Panc1 (cell line): ENCODE measurements around the gene LMAN1L.

Source experiments
- CTCF ChIP-seq: fragments of 450-650 bp; IDR thresholded peaks from 2 replicates; pipeline ENCODE4 v1.5.1; 2017; ENCODE audit warnings: mild to moderate bottlenecking
- REST ChIP-seq, 2 experiments: IDR thresholded peaks; 2 replicates each; pipeline ENCODE4 v1.6.1; 2011 to 2012; ENCODE audit warnings: low read depth in 2 of 2, control low read depth in 1 of 2, low read length in 1 of 2, mild to moderate bottlenecking in 1 of 2, moderate library complexity in 1 of 2; ENCODE audit not compliant: insufficient read depth in 1 of 2
- SIN3A ChIP-seq: IDR thresholded peaks from 2 replicates; pipeline ENCODE4 v1.6.1; 2012; ENCODE audit warnings: low read depth, mild to moderate bottlenecking, low read length, moderate library complexity, borderline replicate concordance; ENCODE audit not compliant: insufficient read depth

- TF ChIP-seq SIN3A (no peak), CTCF (no peak), REST (IDR thresholded peaks at IDR 0.05; ENCODE audit: insufficient read depth in 1 of 2, low read depth in 2 of 2, low read length in 1 of 2) (no peak)
These were observed 3.4 kb upstream of the LMAN1L start for GRCh38 chr15:74809242-74809641.
